Heart right ventricle (tissue), 16 donors: Measurements from ENCODE around the gene GMEB2. TPM values are rescaled to one million over a fixed set of nuclear protein-coding genes. Genes with fewer than 3 reads are reported as not detected.

Source experiments
- ATAC-seq, 8 donors: fragments of 200-7000 bp; cut with Tn5 transposase; one replicate each; pipeline ENCODE4 v1.9.1; 2020; ENCODE audit warnings: mild to moderate bottlenecking in 8 of 8, moderate library complexity in 8 of 8, moderate number of reproducible peaks in 1 of 8
- DNase-seq, 2 donors: peaks; one replicate each; pipeline ENCODE4 v3.0.0-alpha.2; 2020
- H3K27ac ChIP-seq, 10 donors: fragments of 200-600 bp; sonication (generic) in 2 of 10; one replicate each; pipeline versions ENCODE4 v1.5.0 to v1.8.0; 2020 to 2022; ENCODE audit warnings: mild to moderate bottlenecking in 3 of 10
- H3K27me3 ChIP-seq, 7 donors: fragments of 200-600 bp; one replicate each; pipeline ENCODE4 v1.8.0; 2021 to 2022; ENCODE audit warnings: mild to moderate bottlenecking in 2 of 7
- H3K36me3 ChIP-seq, 9 donors: fragments of 200-600 bp; sonication (generic) in 1 of 9; one replicate each; pipeline versions ENCODE4 v1.5.0 to v1.8.0; 2020 to 2022; ENCODE audit warnings: mild to moderate bottlenecking in 2 of 9
- H3K4me1 ChIP-seq, 9 donors: fragments of 200-600 bp; sonication (generic) in 1 of 9; one replicate each; pipeline versions ENCODE4 v1.5.0 to v1.8.0; 2020 to 2022; ENCODE audit warnings: mild to moderate bottlenecking in 4 of 9
- H3K4me3 ChIP-seq, 10 donors: fragments of 200-600 bp; sonication (generic) in 2 of 10; one replicate each; pipeline versions ENCODE4 v1.5.0 to v1.8.0; 2020 to 2022; ENCODE audit warnings: mild to moderate bottlenecking in 7 of 10, moderate library complexity in 2 of 10
- H3K9me3 ChIP-seq, 11 donors: fragments of 200-600 bp in 10 of 11; sonication (generic) in 2 of 11; one replicate each; pipeline versions ENCODE4 v1.5.0 to v1.8.0; 2013 to 2022; ENCODE audit warnings: mild to moderate bottlenecking in 2 of 11, control low read depth in 1 of 11, moderate library complexity in 1 of 11
- CTCF ChIP-seq, 9 donors: fragments of 200-600 bp; sonication (generic) in 2 of 9; IDR thresholded peaks; one replicate each; pipeline versions ENCODE4 v1.5.0 to v1.8.0; 2021 to 2022; ENCODE audit warnings: antibody characterized with exemption in 9 of 9, mild to moderate bottlenecking in 5 of 9, moderate library complexity in 1 of 9
- WGBS, 2 donors: extraction: QIAGEN DNeasy Blood & Tissue Kit; methylation state at CpG; one replicate each; pipeline ENCODE4 v1.1.7; 2013; ENCODE audit warnings: inconsistent platforms in 1 of 2; 5-methylcytosine and 5-hydroxymethylcytosine counted together
- intact Hi-C, 10 donors: fragments of 100-400 bp; cut with DNase I; formaldehyde crosslinking; loops; one replicate each; pipeline versions ENCODE4 v1.11.1 to v1.14.2; 2022
- polyA plus RNA-seq, 2 donors: library from polyadenylated mRNA; stranded (reverse); fragments of 200-250 nt; gene quantifications; one replicate each; pipeline ENCODE4 v1.2.3, GENCODE V29; 2013
- total RNA-seq, 10 donors: library from RNA; stranded (reverse); fragmentation: NEBNext Ultra II Directional in 3 of 10; extraction: Animal tissue kit (Norgen Biotek cat#: 25700) in 3 of 10; gene quantifications; one replicate each; pipeline versions ENCODE4 v1.2.1 to v1.2.4, GENCODE V29; 2021 to 2023
- donor health status: Arrhythmogenic right ventricular cardiomyopathy.
- donor health status: ischemic (EF 13 %, LVEDD 7.1; RV severe dilation, severe dysfunction).
- donor health status: healthy with polysubstance abuse.
- donor health status: DM: no; HTN: yes; CAD: no.
- donor health status: DM: no; HTN: no; CAD: no.
- donor health status: ischemic (EF 25% LVEDD 6.9; RV normal size, moderate dysfunction).
- donor health status: ischemic (EF 25% LVEDD 5.7; RV mildly dilated, moderate dysfunction).
- donor health status: healthy.
- donor health status: DM: yes; HTN: yes; CAD: no.
- donor health status: Ischemic cardiomyopathy.
- donor health status: ischemic (EF 35%, LVEDD 5.7; RV mildly dilated, moderate dysfunction).
- donor health status: nonischemic (EF 11% LVEDD 7.7; RV severe dilation, severe dysfunction).
- donor health status: DM: yes; HTN: yes; CAD: no.
- donor health status: PGD.
- donor health status: ischemic (EF 29% LVEDD 5.4; RV normal size, mild dysfunction).
- donor health status: nonischemic (EF 23%, LVEDD 6.1; RV moderate dilation, normal function).

The GMEB2 gene
- total and polyA plus RNA-seq, 12 donors = 4.9 to 8.2 (median 5.9) TPM

- H3K36me3 ChIP-seq = peaks cover 0 to 81% (median 23%) of the 10 kb centered on the region in 9 donors
- H3K27ac ChIP-seq = no peak overlapping the region
- H3K9me3 ChIP-seq = no peaks in the 10 kb centered on the region
- no peaks in the 10 kb centered on the region for H3K27me3 ChIP-seq
- 90 to 94% methylated on average over 11 of the region's 11 CpGs for WGBS, 2 donors
- no peak for ATAC-seq
- TF ChIP-seq CTCF (IDR thresholded peaks at IDR 0.05) = no peak
- H3K4me1 ChIP-seq = no peaks in the 10 kb centered on the region
- no peak overlapping the region for H3K4me3 ChIP-seq
- intact Hi-C loops = no loop called here
- DNase-seq = no peak
Measured at GRCh38 chr20:63668351-63668750, 41.5 kb upstream of the GMEB2 start.

- Histone ChIP-seq H3K9me3 (no peaks in the 10 kb centered on the region), H3K4me3 (no peak overlapping the region), H3K27me3 (no peaks in the 10 kb centered on the region), H3K36me3 (peaks cover 0 to 83% (median 23%) of the 10 kb centered on the region in 9 donors), H3K4me1 (no peaks in the 10 kb centered on the region), H3K27ac (no peak overlapping the region)
- no peak for DNase-seq
- ATAC-seq = no peak
- WGBS, 2 donors = 90 to 93% methylated on average over 16 of the region's 16 CpGs
- intact Hi-C loops = no loop called here
- no peak for TF ChIP-seq CTCF (IDR thresholded peaks at IDR 0.05)
Measured at GRCh38 chr20:63667858-63668257, 41.0 kb upstream of the GMEB2 start.

- no peak for ATAC-seq
- no peak for DNase-seq
- H3K27me3 ChIP-seq = no peaks in the 10 kb centered on the region
- no peak overlapping the region for H3K27ac ChIP-seq
- TF ChIP-seq CTCF (IDR thresholded peaks at IDR 0.05) = no peak
- H3K36me3 ChIP-seq = peaks cover 0 to 87% (median 22%) of the 10 kb centered on the region in 9 donors
- no peaks in the 10 kb centered on the region for H3K4me1 ChIP-seq
- intact Hi-C loops = no loop called here
- no peak overlapping the region for H3K4me3 ChIP-seq
- 95 to 96% methylated on average over 14 of the region's 14 CpGs for WGBS, 2 donors
- H3K9me3 ChIP-seq = no peaks in the 10 kb centered on the region
Measured at GRCh38 chr20:63665708-63666107, 38.8 kb upstream of the GMEB2 start.

GRCh38 chr20:63664861-63665594, 38.1 kb upstream of the GMEB2 start:
- 67 to 75% methylated on average over 18 of the region's 18 CpGs for WGBS, 2 donors

More at GRCh38 chr20:63664861-63665594, 38.1 kb upstream of the GMEB2 start:
- Histone ChIP-seq H3K36me3 (peaks cover 0 to 89% (median 22%) of the 10 kb centered on the region in 9 donors), H3K4me1 (peaks cover 0 to 1% (median 0%) of the 10 kb centered on the region in 9 donors), H3K9me3 (no peaks in the 10 kb centered on the region), H3K27me3 (no peaks in the 10 kb centered on the region), H3K27ac (no peak overlapping the region), H3K4me3 (no peak overlapping the region)
- peak in 1 of 8 donors; percentile 23 for ATAC-seq
- DNase-seq = no peak
- intact Hi-C loops = no loop called here
- TF ChIP-seq CTCF (IDR thresholded peaks at IDR 0.05) = no peak
